ENCODE data around the gene PTPRG.

DNA sequence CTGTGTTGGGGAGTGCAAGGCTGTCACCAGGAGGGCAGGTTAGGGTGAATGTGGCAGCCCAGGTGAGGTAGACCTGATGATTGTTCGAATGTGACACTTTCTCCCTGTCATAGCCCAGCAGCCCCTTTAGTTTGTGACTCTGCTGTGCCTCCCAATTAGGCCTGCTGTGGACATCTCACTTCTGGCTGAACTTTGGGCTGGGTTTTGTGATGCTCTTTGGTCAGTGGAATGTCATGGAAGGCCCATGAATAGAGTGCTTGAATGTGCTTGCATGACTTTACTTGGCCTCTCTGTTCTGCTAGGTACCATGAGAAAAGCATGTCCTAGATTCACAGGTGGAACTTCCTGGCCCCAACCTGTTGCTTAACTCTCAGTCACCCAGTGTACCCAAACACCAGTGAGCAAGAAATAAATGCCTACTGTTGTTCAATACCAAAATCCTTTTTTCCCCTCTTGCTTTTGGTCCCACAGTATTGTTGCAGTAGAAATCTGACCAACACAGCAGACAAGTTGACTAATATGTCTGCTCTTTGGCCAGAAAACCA, 249.7 kb downstream of the PTPRG start:
- TF ChIP-seq CTCF (IDR thresholded peaks at IDR 0.05; ENCODE audit: low read depth, low read length) (no peak), EZH2phosphoT487 (IDR thresholded peaks at IDR 0.05; ENCODE audit: low read depth) (no peak)

All from OCI-LY3 (cell line).